ENCODE results near the gene RSRC1. TPM values are rescaled to one million over a fixed set of nuclear protein-coding genes. Genes with fewer than 3 reads are reported as not detected.

Gene RSRC1
- total RNA-seq, 4 donors from 2014 or later = 22.5 to 41.4 (median 32.9) TPM

DNA sequence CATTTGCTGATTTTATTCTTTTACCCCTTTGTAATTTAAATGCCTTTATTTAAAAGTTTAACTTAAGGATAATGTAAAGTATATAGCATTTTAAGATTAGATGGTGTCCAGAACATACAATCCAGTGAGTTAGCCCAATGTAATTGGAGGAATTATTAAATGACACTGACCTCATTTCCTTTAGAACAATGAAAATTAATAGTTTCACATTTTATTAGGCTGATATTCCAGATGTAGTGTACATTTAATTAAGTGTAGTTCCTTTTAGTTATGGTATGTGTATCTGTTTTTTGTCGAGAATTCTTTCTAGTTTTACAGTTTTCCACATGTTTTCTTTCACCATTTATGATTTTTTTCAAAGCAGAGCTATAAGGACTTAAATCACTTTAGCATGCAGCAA is 75.8 kb downstream of the RSRC1 start:
- WGBS, 2 donors = 71 to 96% methylated on average over 1 of the region's 1 CpG
- Histone ChIP-seq H3K4me1 (no peaks in the 10 kb centered on the region), H3K27ac (no peak overlapping the region), H3K9me3 (no peaks in the 10 kb centered on the region), H3K27me3 (no peaks in the 10 kb centered on the region), H3K4me3 (no peak overlapping the region), H3K36me3 (no peaks in the 10 kb centered on the region)
- intact Hi-C loops (cut with DNase I) = no loop called here
- no peak for DNase-seq
- TF ChIP-seq POLR2A (IDR thresholded peaks at IDR 0.05) = no peak
- TF ChIP-seq, protein P1, sequence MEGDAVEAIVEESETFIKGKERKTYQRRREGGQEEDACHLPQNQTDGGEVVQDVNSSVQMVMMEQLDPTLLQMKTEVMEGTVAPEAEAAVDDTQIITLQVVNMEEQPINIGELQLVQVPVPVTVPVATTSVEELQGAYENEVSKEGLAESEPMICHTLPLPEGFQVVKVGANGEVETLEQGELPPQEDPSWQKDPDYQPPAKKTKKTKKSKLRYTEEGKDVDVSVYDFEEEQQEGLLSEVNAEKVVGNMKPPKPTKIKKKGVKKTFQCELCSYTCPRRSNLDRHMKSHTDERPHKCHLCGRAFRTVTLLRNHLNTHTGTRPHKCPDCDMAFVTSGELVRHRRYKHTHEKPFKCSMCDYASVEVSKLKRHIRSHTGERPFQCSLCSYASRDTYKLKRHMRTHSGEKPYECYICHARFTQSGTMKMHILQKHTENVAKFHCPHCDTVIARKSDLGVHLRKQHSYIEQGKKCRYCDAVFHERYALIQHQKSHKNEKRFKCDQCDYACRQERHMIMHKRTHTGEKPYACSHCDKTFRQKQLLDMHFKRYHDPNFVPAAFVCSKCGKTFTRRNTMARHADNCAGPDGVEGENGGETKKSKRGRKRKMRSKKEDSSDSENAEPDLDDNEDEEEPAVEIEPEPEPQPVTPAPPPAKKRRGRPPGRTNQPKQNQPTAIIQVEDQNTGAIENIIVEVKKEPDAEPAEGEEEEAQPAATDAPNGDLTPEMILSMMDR (IDR thresholded peaks at IDR 0.05) = no peak

DNA sequence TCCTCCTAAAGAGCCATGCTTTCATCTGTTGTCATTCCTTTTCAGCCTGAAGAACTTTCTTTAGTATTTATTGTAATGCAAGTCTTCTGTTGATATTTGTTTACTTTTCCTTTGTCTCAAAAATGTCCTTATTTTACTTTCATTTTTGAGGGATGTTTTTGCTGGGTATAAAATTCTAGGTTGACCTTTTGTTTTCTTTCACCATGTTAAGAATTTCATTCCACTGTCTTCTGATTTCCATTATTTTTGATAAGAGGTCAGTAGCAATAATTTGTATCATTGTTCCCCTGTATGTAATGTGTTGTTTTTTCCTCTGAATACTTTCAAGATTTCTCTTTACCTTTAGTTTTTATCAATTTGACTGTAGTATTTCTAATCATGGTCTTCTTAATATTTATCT is 91.1 kb downstream of the RSRC1 start:
- TF ChIP-seq, protein P1 (IDR thresholded peaks at IDR 0.05) = no peak
- TF ChIP-seq POLR2A (IDR thresholded peaks at IDR 0.05) = no peak

DNA sequence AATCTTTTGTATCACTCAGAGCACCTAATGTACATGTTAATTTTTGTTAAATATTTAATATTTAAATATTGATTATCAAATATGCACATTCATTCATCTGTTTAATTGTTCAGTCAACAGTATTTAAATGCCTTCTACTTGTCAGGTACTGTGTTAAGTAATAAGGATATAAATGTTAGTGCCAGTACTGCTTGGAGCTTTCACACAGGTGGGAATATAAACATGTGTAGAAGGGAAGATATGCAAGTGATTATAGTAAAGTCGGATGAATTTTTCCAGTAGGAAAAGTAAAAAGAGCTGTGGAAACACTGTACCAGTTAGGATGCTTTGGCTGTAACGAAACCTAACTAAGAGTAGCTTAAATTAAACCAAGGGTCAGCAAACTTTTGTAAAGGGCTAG is 95.4 kb downstream of the RSRC1 start:
- no peak overlapping the region for H3K27ac ChIP-seq
- no peak for DNase-seq
- no peak for TF ChIP-seq POLR2A (IDR thresholded peaks at IDR 0.05)
- TF ChIP-seq, protein P1 (IDR thresholded peaks at IDR 0.05) = no peak
- no peaks in the 10 kb centered on the region for H3K27me3 ChIP-seq
- H3K9me3 ChIP-seq = peaks cover 0 to 13% (median 12%) of the 10 kb centered on the region in 3 donors
- 48 to 73% methylated on average over 2 of the region's 2 CpGs for WGBS, 2 donors
- H3K4me3 ChIP-seq = no peak overlapping the region
- no peaks in the 10 kb centered on the region for H3K36me3 ChIP-seq
- H3K4me1 ChIP-seq = no peaks in the 10 kb centered on the region
- intact Hi-C loops (cut with DNase I) = no loop called here

More for the DNA sequence above, 91.1 kb downstream of the RSRC1 start:
- H3K4me3 ChIP-seq = no peak overlapping the region
- peaks cover 0 to 27% (median 18%) of the 10 kb centered on the region in 3 donors for H3K9me3 ChIP-seq
- H3K4me1 ChIP-seq = no peaks in the 10 kb centered on the region
- H3K36me3 ChIP-seq = peaks cover 0 to 3% (median 0%) of the 10 kb centered on the region in 3 donors
- no peaks in the 10 kb centered on the region for H3K27me3 ChIP-seq
- H3K27ac ChIP-seq = no peak overlapping the region
- intact Hi-C loops (cut with DNase I) = no loop called here
- DNase-seq = no peak

DNA sequence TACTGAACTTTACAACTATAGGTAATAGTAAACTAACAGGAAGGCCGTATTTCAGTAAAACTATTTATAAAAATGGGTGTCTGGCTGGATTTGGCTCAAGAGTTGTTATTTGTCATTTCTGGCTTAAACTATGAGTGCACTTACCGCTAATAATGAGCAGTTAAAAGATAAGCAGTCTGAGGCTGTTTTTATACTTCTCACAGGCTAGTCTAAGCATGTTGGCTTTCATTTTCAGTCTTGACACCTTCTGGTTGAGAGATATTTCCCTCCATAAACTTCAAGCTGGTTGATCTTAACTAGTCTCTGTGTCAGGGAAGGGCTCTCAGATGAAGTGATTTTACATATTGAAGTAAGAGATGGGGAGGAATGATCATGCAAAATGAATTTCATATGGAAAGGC is 96.1 kb downstream of the RSRC1 start:
- H3K27ac ChIP-seq = no peak overlapping the region
- no peaks in the 10 kb centered on the region for H3K4me1 ChIP-seq
- TF ChIP-seq, protein P1 (IDR thresholded peaks at IDR 0.05) = no peak
- no peak for TF ChIP-seq POLR2A (IDR thresholded peaks at IDR 0.05)
- intact Hi-C loops (cut with DNase I) = no loop called here
- H3K27me3 ChIP-seq = no peaks in the 10 kb centered on the region
- no peak overlapping the region for H3K4me3 ChIP-seq
- peaks cover 0 to 6% (median 6%) of the 10 kb centered on the region in 3 donors for H3K9me3 ChIP-seq
- no peak for DNase-seq
- no peaks in the 10 kb centered on the region for H3K36me3 ChIP-seq
- 57 to 82% methylated on average over 2 of the region's 2 CpGs for WGBS, 2 donors

DNA sequence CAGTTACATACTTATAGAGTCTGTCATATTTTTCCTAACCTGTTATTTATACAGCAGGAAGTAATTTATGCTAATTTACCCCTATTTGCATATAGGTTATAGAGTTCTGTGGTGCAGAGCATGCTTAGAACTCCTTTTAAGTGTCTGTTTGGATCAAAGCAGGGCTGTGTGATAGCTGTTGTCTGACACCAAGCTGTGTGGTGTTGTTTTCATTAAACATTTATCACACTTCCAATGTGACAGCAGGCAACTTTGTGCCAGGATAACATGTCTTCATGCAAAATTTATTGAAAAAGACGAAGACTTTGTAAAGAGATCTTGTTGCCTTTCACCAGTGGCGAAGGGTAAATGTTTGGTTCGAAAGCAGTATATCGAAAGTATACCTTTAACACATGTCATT is 100.2 kb downstream of the RSRC1 start:
- no peak for DNase-seq
- no peaks in the 10 kb centered on the region for H3K27me3 ChIP-seq
- TF ChIP-seq POLR2A (IDR thresholded peaks at IDR 0.05) = no peak
- TF ChIP-seq, protein P1 (IDR thresholded peaks at IDR 0.05) = no peak
- H3K9me3 ChIP-seq = no peaks in the 10 kb centered on the region
- no peak overlapping the region for H3K4me3 ChIP-seq
- 95 to 99% methylated on average over 4 of the region's 4 CpGs for WGBS, 2 donors
- H3K4me1 ChIP-seq = no peaks in the 10 kb centered on the region
- no peak overlapping the region for H3K27ac ChIP-seq
- intact Hi-C loops (cut with DNase I) = no loop called here
- no peaks in the 10 kb centered on the region for H3K36me3 ChIP-seq

All from esophagus squamous epithelium (tissue), 5 donors.